ENCODE measurements around the gene XCR1.
"Not testable (repeated sequence)": the region's sequence is repeated elsewhere in the genome, so short reads cannot be mapped to it uniquely, and the experiment has no call there.

Gene XCR1, protein sequence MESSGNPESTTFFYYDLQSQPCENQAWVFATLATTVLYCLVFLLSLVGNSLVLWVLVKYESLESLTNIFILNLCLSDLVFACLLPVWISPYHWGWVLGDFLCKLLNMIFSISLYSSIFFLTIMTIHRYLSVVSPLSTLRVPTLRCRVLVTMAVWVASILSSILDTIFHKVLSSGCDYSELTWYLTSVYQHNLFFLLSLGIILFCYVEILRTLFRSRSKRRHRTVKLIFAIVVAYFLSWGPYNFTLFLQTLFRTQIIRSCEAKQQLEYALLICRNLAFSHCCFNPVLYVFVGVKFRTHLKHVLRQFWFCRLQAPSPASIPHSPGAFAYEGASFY

DNA sequence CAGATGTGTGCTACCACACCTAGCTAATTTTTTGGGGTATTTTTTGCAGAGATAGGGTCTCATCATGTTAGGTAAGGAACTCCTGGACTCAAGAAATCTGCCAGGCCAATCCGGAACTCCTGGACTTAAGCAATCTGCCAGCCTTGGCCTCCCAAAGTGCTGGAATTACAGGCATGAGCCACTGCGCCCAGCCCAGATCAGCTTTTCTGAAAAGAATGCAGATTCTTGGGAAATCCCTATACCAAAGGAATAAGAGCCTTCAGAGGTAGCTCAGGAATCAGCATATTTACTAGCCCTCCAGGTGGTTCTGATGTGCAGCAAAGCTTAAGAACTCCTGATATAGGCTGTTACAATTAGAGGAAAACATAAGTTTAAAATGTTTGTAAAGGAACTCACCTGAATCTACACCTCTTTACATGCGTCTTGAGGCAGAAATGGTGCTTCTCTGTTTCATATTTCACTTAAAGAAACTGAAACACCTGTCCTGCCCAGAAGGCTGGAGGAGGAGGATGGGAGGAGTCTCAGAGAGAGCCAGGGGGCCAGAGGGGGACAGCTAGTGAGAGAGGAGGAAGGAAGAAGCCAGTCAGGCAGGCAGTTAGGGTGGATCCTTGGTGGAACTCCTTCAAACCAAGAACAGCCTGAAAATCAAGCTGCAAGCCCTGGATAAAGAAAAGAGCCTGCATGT lies at the start of gene XCR1:
TSS of gene XCR1 (minus strand) at position 463 of the 685 bp plus-strand sequence. CDS start 5,536 bp downstream, outside the sequence.
- no peak for DNase-seq

DNA sequence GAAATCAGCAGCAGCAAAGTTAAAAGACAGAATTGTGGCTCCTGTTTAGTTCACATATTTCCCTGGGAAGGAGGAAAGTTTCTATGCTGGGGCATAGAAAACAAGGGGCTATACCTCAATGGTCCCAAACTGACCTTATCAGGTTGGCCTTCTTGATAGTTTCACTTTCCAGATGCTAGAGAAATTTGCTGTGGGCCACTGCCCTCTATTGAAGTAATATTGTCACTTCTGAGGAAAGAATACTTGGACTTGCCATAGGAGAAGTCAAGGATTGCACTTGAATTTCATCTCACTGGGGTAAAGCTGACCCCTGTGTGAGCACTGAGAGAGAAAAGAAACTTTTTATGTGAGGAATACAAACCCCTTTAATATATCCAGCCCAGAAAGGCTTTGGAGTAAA lies 49.3 kb upstream of the XCR1 start:
- peak; percentile 63 for DNase-seq

DNA sequence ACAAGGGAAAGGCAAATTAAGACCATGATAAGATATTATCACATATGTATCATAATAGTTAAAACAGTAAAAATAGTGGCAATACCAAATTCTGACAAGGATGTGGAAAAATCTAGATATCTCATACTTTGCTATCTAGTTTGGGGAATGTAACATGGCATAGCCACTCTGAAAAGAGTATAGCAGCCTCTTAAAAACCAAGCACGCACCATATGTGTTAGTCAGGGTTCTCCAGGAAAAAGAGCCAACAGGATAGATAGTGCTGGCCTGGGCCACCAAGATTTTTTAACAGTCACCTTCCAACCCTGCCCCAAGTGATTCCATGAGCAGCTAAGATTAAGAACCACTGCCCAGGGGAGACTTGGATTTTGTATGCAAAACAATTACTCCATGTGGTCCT lies 48.5 kb upstream of the XCR1 start:
- no peak for DNase-seq

DNA sequence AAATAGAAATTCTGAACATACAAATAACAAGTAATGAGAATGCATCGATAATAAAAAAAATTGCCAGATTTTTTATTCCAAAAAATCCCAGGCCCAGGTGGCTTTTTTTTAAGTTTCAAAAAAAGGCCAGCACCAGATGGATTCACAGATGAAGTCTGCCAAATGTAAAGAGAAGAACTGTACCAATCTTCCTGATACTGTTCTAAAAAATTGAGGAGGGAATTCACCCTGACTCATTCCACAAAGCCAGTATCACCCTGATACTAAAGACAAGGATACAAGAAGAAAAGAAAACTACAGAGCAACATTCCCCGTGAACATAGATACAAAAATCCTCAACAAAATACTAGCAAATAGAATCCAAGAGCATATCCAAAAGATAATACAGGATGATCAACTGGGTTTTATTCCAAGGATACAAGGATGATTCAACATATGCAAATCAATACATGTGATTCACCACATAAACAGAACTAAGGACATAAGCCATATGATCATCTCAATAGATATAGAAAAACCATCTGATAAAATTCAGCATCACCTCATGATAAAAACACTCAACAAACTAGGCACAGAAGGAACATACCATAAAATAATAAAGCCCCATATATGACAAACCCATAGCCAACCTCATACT lies 44.1 kb upstream of the XCR1 start:
- no peak for DNase-seq

DNA sequence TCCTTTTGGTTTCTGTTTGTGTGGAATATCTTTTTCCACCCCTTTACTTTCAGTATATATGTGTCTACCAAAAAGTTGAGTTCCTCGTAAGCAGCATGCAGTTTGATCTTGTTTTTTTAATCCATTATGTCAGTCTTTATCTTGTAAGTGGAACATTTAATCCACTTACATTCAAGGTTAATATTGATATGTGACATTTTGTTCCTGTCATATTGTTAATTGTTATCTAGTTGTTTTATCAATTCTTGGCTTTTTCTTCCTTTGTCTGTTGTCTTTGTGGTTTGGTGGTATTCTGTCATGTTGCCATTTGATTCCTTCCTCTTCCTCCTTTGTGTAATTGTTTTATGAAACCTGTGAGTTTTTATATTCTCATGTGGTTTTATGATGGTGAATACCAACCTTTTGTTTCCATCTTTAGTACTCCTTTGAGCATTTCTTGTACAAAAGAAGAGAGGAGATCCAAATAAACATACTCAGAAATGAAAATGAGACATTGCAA lies 43.4 kb upstream of the XCR1 start:
- no peak for DNase-seq

DNA sequence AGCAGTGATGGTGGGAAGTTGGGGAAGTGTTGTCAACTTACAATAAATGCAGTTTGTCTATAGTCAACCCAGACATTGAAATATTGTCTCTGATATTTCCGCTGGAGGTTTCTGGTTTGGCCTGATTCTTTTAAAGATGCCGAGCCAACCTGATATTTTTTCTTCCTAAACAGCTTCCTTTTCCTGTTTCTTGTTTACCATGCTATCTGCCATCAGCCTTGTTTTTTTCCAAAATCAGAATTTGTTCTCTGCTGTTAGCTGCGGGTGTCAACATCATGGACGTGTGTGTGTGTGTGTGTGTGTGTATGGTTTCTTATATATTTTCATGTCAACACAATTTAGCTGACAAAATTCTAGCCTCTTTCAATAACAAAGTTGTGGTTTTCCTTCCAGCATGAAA lies 41.2 kb upstream of the XCR1 start:
- no peak for DNase-seq

DNA sequence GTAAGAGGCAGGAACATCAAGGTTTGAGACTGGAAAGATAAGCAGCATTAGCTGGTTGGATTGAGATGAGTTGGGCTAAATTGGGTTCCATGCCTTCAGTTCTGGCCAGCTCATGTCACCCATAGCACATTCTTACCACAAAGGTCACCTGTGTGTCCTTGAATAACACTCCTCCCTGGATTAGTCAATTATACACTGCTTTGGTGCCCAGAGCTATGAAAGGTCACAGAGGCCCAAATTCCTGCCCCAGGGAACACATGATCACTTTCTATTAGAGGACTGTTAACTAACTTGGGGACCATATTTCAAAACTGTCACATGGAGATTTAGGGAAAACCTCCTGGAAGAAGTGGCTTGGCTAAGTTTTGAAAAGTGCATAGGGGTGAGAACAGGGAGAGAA lies 40.1 kb upstream of the XCR1 start:
- no peak for DNase-seq

DNA sequence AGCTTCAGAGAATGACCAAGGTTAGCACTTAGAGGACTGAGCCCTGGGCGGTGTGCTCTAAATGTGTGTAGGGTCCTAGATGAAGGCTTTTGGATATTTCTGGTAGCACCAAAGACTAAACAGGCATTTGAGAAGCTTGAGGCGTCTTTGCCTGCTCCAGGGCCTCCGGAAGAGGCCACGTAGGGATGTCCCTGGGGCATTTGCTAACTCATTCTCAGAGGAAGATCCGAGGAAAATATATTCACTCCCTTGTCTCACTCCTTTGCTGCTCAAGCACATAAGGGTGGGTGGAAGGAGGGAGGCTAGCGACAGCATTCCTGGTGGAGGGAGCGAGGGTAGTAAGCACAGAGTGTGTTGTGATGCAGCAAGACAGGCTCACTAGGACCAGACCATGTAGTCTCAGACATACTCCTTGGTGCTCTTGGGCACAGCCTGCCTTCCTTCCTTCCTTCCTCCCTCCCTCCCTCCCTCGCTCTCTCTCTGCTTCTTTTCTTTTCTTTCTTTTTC lies 38.5 kb upstream of the XCR1 start:
- no peak for DNase-seq

DNA sequence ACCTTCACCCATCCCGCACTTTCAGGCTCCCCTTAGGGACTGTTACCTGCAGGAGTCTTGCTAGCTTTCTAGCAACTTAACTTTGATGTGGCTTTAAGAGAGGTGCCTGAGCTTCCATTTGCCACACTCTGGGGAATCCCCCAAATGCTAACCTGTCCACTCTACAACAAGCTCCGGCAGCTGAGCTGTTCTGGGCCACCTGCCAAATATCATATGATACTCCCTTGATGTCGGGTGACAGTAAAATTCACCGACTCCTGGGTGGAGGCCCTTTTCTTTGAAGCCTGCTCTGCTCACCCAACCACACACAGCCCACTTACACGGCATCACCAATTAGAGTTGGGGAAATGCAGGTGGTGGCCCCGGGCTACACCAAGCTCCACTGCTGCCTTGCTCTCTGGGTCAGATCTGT lies 38.0 kb upstream of the XCR1 start:
- no peak for DNase-seq

DNA sequence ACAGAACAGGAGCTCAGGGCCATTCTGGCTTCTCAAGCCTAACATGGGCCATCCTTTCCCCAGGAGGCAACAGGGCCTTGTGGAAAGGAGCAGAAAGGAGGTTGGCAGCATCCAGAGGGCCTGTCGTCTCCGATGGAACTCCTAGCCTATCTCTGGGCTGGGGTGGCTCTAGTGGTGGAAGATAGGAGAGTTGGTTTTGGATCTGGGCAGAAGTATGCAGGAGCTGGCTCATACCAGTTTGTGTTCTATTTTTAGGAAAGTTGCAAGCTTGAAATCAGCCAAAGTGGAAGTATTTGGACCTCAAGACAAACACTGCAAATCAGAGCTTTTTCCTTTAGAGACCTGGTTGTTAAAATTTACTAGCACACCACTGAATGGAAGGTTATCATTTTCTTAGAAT lies 35.4 kb upstream of the XCR1 start:
- DNase-seq, result no peak

DNA sequence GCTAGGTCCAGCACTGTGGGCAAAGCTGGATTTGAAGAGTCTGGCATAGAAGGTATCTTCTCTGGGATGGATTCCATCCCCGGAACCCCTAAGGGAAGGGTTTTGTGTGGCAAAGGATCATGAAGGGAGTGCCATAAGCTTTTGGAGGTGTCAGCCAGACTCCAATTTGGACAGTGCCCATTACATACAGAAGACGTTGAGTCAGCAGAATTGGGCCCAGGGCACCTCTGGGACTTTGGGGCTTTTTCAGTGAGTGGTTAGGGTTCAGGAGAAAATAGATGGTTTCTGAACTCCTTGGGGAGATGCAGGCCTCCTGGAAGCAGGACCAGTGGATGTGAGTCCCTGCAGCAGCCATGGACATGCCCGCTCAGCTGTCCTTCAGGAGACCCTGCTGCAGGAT lies 34.6 kb upstream of the XCR1 start:
- DNase-seq, result no peak

DNA sequence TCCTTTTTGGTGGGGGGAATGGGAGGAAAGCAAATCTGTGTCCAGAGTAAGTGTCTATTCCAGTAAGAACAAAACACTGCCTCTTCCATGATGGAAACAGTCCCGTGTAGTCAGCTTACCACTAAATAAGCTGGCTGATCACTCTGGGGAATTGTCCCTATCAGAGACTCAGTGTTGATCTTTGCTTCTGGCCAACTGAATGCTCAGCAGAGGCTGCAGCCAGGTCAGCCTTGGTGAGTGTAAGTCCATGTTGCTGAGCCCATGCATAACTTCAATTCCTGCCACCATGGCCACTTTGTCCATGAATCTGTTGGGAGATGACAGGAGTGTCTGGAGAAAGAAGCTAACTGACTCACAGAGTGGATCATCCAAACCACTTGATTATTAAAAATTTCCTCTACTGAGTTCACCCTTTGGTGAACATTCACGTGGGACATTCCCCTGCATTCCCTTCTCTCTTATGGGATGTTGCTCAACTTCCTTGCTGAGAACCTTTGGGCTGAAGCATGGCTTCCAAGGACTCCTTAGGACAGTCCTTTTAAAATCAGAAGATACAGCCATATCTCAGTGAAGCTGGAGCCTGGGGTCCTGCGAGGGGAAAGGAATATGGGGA lies 33.9 kb upstream of the XCR1 start:
- peak; percentile 77 for DNase-seq

DNA sequence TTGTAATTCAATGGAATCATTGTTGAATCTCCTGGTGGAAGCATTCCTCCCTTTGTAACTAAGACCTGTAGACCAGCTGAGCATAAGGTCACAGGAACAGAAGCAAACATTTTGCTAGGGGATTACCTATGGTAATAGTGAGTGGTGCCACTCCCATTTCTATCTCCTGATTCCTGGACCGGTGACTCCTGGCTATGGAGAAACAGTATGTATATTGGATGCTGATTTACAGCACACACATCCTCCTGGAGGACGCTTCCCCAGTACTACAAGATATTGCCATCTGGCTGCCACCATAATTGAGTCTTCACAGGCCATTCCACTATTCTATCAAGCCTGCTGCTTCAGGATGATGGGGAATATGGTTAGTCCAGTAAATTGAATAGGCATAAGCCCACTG lies 33.3 kb upstream of the XCR1 start:
- no peak for DNase-seq

DNA sequence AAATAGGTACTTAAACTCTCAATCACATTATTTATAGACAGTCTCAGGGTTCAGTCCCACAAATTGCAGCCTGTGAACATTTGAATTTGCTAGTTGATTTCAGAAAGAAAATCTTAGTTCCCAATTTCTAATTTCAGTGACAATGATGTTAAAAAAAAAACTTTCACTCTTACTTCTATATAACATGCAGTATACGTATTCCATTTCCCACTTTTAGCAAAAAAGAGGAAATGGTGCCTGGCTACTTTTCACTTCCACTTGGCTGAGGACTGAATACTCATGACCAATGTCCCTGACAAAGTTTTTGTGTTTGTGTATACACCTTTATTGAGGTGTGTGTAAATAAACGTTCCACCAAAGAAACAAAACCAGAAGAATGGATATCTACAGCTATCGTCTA lies 32.1 kb upstream of the XCR1 start:
- peak; percentile 89 for DNase-seq

DNA sequence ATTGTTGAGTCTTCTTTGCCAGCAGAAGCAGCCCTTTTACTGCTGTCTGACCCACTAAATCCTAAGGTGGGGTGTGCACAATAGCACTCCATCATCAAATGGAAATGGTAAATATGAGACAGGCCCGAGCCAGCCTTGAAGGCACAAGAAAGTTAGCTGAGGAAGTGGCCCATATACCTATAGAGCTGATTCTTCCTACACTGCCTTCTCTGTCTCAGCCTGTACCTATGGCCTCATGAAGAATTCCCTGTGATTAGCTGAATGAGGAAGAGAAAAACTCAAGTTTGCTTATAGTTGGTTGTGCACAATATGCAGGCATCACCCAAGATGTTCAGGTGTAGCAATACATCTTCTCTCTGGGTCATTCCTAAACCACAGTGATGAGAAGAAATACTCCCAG lies 31.7 kb upstream of the XCR1 start:
- no peak for DNase-seq

DNA sequence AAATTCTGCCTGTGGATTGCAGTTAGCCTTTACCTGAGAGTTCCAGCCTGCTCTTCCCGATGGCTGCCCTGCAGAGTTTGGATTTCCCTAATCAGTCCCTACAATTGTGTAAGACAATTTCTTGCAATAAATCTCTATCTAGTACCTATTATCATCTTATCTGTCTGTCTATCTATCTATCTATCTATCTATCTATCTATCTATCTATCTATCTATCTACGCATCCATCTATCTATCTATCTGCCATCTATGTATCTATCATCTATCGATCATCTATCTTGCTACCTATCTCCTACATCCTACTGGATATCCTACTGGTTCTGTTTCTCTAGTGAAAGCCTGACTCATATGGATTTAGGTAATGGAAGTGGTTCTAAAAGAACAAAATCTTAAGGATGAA lies 30.4 kb upstream of the XCR1 start:
- no peak for DNase-seq

DNA sequence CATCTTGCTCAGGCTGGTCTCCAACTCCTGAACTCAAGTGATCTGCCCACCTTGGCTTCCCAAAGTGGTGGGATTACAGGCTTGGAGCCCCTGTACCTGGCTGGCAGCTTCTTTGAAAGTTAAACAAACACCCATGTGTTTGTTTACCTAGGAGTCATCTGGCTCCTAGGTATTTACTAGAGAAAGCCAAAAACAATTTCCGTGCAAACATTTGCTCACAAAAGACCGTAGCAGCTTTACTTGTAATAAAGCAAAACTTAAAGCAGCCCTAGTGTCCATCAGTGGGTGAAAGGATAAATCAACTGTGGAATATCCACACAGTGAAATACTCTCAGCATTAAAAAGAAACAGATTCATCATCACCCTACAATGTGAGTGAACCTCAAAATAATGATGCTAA lies 29.4 kb upstream of the XCR1 start:
- no peak for DNase-seq

DNA sequence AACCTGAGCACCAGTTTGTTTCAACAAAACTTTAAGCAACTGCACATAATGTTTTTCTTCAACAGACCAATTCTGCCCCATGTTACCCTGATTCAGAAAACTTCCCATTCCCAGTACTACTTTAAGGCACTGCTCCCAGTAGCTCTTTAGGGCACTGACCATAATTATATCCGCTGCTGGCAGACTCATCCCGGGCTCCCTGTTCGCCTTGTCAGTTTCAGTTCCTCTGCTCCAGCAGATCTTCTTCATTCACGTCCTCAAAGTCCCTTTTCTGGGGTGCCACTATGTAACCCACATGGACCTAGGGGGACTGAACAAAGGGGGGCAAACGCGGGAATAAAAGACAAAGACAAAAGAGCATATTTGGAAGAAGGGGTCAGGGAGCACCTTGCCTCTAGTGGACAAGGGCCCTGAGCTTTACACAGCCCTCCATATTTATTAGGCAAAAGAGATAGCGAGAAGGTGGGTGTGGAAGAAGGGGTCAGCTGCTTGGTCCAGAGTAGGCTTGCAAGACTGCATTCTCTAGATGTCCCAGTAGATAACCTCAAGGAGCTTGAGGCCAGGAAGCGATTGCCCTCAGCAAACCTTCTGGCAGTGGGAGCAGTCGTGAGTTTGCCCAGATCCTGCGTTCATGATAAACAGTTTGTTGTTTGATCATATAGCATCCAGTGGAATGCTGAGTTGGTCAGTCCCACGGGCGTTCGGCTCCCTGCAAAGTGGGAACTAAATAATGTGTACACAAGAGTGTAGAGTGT lies 26.7 kb upstream of the XCR1 start:
- DNase-seq, result peak; percentile 59

DNA sequence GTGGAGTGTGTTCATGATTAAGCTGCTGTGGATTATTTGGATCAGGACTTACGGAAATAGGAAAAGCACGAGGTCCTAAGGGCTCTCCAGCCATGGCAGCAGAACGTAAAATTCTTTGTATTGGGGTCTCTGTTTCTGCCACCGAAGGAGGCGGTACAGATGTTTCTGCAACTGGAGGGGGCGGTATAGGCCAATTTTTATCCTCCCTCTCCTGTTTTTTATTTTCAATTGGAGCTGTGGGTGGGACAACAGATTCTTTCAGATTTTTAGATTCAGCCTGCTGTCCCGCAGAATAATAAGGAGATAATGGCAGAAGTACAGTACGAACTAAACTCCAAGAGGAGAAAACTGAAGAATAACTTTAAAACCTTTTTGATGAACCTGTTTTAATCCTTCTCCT lies 26.0 kb upstream of the XCR1 start:
- DNase-seq, result not testable (repeated sequence)

DNA sequence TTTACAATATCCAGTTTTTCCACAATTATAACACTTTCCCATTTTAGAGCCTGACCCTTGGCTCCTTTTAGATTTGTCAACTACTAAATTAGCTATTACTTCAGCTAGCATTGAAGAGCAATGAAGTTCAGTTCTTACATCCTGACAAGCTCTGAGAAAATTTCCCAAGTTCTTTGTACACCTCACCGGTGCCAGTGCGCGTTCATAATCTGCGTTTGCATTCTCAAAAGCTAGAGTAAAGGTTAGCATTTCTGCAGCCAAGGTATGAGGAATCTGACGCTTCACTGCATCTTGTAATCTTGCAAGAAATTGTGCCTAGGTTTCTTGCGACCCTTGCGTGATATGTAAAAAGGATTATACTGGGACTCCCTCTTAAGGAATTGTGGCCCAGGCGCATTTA lies 25.2 kb upstream of the XCR1 start:
- DNase-seq, result no peak

DNA sequence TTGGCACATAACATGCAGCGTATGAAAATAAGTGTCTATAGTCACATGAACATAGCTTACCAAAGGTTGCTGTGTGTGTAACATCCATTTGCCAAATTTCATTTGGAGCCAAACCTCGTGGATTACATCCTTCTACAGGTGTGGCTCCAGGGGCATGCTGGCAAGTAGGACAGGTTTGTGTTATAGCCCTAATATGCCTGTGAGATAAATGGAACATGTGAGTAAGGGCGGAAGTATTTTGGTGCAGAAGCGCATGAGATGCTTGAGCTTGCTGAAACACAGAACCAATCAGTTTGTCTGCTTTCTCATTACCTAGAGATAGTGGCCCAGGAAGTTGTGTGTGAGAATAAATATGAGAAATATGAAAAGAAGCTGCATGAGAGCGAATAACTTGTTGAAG lies 21.8 kb upstream of the XCR1 start:
- no peak for DNase-seq

DNA sequence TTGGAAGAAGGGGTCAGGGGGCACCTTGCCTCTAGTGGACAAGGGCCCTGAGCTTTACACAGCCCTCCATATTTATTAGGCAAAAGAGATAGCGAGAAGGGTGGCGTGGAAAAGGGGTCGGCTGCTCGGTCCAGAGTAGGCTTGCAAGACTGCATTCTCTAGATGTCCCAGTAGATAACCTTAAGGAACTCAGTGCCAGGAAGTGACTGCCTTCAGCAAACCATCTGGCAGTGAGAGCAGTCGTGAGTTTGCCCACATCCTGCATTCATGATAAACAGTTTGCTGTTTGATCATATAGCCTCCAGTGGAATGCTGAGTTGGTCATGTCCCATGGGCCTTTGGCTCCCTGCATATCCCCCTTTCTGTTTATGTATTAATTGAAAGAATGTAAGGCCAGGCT lies 18.9 kb upstream of the XCR1 start:
- not testable (repeated sequence) for DNase-seq

DNA sequence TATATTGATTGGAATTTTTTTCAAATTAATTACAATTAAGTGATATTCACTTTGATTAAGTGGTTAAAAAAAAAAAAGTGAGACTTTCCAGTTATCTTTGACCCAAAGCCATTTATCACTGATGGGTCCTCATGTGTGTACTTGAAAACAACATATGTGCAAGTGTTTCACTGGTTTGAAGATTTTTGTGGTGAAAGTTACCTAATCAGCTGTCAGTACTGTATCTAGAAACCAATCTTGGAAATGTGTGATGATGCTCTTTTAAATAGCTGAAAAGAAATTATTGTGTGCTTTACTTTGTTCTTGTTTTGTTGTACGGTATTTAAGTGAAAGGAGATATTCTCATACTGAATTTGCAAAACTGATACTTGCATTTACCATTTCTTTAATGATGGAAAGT lies 11.6 kb upstream of the XCR1 start:
- DNase-seq, result no peak
